ENCODE measurements around the gene CUL2. TPM values are rescaled to one million over a fixed set of nuclear protein-coding genes. Genes with fewer than 3 reads are reported as not detected.

CUL2 gene
- total RNA-seq, 1 donor, result 41.9 TPM

DNA sequence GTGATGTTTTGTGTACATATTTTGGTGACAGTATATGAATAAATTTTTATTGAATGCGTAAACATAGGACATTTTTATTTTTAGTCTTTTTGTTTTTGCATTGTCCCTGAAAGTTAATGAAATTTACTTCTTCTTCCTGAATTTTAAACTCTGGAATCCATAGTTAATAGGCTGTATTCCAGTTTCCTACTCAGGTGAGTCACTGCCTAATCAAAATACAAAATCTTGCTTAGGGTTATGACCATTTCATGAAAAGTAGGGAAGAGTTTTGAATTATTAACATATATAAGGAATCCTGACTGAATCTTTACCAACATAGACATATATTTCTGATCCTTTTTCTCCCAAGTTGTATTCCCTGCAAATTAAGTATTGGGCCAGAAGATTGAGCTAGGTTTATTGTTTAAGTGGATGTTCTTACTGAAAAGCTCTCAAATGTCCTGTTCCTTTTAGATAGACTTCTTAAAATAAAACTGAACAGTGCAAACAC is 39.1 kb upstream of the CUL2 start:
- TF ChIP-seq, protein P1, sequence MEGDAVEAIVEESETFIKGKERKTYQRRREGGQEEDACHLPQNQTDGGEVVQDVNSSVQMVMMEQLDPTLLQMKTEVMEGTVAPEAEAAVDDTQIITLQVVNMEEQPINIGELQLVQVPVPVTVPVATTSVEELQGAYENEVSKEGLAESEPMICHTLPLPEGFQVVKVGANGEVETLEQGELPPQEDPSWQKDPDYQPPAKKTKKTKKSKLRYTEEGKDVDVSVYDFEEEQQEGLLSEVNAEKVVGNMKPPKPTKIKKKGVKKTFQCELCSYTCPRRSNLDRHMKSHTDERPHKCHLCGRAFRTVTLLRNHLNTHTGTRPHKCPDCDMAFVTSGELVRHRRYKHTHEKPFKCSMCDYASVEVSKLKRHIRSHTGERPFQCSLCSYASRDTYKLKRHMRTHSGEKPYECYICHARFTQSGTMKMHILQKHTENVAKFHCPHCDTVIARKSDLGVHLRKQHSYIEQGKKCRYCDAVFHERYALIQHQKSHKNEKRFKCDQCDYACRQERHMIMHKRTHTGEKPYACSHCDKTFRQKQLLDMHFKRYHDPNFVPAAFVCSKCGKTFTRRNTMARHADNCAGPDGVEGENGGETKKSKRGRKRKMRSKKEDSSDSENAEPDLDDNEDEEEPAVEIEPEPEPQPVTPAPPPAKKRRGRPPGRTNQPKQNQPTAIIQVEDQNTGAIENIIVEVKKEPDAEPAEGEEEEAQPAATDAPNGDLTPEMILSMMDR (IDR thresholded peaks at IDR 0.05; ENCODE audit: insufficient read depth, low read depth, low read length), result no peak

DNA sequence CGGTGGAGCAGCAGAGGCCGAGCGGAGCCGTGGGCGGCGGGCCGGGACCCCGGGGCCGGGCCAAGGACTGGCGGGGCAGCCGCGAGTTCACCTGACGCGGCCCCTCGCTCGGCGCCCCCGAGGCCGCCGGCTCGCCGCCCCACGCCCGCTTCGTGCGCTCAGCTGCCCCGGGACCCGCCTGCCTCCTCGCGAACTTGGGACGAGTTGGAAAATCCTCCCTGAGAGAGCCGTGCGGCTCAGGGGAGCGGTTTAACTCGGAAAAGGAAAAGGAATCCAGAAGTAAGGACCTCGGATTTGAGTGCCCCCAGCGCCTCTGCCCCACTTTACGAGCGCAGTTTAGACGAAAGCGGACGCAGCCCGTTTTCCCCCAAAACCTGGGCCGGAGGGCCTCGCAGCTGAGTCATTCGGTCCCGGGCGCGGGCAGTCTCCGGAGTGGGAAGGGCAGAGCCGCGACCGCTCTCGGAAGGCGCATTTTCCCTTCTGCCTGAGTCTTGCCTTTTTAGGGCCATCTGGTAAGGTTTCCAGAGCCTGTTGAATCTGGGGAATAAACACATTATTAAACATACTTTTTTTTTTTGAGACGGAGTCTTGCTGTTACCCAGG is 37.2 kb upstream of the CUL2 start:
- TF ChIP-seq, protein P1 (IDR thresholded peaks at IDR 0.05; ENCODE audit: insufficient read depth, low read depth, low read length), result no peak
- DNase-seq (ENCODE audit: low read depth), result peak; percentile 75

More for the DNA sequence above, 39.1 kb upstream of the CUL2 start:
- no peak for DNase-seq (ENCODE audit: low read depth)
- no peak overlapping the region for H3K4me3 ChIP-seq (ENCODE audit: low read depth, low read length)

DNA sequence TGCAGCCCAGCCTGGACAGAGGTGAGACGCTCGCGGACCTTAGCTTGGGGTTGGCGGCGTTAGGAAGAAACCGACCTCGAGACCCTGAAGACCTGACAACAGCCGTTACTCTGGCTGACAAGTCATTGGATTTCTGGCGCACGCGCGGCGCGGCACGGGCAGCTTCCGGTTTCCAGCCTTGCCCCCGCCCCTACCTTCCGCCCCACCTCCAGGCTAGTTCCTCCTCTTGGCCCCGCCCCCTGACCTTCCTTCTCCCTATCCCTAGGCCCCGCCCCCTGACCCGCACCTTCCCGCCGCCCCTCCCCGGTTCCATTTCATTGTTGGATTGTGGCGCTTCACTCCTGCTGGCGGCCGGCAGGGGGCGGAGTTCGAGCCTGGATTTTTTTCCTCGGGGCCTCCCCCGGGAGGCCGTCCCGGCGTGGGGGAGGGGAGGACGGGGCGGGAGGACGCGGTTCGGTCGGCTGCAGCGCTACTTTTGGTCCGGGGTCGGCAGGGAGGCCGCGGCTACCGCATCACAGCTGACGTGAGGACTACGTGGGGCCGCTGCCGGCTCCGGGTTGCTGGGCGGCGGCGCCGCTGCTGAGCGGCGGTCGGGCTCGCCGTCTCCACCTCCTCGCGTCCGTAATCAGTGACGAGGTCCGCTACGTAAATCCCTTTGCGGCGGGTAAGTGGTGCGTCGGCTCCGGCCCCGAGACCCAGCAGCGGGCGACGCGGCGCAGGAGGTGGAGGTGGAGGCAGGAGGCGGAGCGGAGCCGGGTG is 36.6 kb upstream of the CUL2 start, which contains the start of gene CREM:
TSS of gene CREM (plus strand) at position 317 of the 759 bp plus-strand sequence. CDS start 10,990 bp downstream, outside the sequence.
- TF ChIP-seq, protein P1 (IDR thresholded peaks at IDR 0.05; ENCODE audit: insufficient read depth, low read depth, low read length), result peak; percentile 81
- DNase-seq (ENCODE audit: low read depth), result peak; percentile 98

More for the DNA sequence above, 37.2 kb upstream of the CUL2 start:
- H3K4me3 ChIP-seq (ENCODE audit: low read depth, low read length), result peak overlapping the region; percentile 72

DNA sequence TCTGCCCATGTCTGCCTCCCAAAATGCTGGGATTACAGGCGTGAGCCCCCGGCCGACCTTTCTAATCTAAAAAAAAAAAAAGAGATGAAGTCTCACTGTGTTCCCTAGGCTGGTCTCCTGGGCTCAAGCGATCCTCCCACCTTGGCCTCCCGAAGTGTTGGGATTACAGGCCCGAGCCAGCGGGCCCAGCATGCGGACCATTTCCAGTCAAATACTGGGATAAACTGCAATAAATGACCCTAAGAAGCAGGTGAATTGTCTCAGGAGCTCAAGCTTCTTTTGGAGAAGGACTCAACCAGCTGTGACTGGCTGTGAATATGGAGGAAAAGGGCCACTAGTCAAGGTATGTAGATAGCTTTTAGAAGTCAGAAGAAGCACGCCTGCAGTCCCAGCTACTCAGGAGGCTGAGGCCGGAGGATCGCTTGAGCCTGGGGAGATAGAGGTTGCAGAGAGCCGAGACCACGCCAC is 36.0 kb upstream of the CUL2 start:
- TF ChIP-seq, protein P1 (IDR thresholded peaks at IDR 0.05; ENCODE audit: insufficient read depth, low read depth, low read length), result no peak
- DNase-seq (ENCODE audit: low read depth), result no peak
- H3K4me3 ChIP-seq (ENCODE audit: low read depth, low read length), result peak overlapping the region; percentile 72

More for the DNA sequence above, 36.6 kb upstream of the CUL2 start, which contains the start of gene CREM:
- peak within 1 kb of the TSS; percentile 72 for H3K4me3 ChIP-seq (ENCODE audit: low read depth, low read length)

DNA sequence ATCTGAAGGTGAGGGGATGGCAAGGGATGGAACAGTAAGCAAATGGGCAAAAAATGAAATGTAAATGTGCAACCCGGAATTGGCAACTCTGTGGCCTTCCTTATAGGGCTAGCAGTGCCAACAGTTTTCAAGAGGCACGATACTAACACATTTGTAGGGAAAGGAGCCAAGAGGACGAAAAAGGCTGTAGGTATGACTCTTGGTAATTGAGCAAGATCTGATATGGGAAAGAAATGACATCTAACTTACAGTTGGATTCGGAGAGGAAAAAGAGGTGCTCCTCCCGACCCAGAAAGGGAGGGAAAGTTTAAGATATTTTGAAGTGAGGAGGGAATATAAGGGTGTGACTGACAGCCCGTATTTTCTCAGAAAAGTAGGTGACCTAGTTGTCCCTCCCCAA is 34.4 kb upstream of the CUL2 start:
- no peak for DNase-seq (ENCODE audit: low read depth)
- H3K4me3 ChIP-seq (ENCODE audit: low read depth, low read length), result no peak overlapping the region
- TF ChIP-seq, protein P1 (IDR thresholded peaks at IDR 0.05; ENCODE audit: insufficient read depth, low read depth, low read length), result no peak

DNA sequence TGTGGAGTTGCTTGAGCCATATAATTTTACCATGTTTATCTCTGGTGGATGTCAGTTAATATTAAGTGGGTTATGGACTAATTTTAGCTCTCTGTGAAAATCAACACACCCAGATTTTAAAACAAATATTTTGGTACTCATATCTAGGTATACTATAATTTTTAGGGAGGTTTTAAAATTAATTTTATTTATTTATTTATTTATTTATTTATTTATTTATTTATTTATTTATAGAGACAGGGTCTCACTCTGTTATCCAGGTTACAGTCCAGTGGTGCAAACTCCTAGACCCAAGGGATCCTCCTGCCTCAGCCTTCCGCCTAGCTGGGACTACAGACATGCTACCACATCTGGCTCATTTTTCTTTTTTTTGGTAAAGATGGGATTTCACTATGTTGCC is 29.2 kb upstream of the CUL2 start:
- DNase-seq (ENCODE audit: low read depth), result no peak
- TF ChIP-seq, protein P1 (IDR thresholded peaks at IDR 0.05; ENCODE audit: insufficient read depth, low read depth, low read length), result no peak
- H3K4me3 ChIP-seq (ENCODE audit: low read depth, low read length), result no peak overlapping the region

All from fibroblast of villous mesenchyme (primary cell).